GM19193 (cell line): ENCODE data around the gene EYA2.

Source experiments
- POLR2A ChIP-seq: IDR thresholded peaks from 4 replicates; pipeline ENCODE4 v1.6.1; 2011; ENCODE audit not compliant: insufficient read depth, insufficient read length; ENCODE audit errors: extremely low read depth

EYA2 gene

GRCh38 chr20:47020231-47020630, 125.6 kb downstream of the EYA2 start:
- TF ChIP-seq POLR2A: no peak

GRCh38 chr20:47021850-47022249, 127.2 kb downstream of the EYA2 start:
- TF ChIP-seq POLR2A: no peak

DNA sequence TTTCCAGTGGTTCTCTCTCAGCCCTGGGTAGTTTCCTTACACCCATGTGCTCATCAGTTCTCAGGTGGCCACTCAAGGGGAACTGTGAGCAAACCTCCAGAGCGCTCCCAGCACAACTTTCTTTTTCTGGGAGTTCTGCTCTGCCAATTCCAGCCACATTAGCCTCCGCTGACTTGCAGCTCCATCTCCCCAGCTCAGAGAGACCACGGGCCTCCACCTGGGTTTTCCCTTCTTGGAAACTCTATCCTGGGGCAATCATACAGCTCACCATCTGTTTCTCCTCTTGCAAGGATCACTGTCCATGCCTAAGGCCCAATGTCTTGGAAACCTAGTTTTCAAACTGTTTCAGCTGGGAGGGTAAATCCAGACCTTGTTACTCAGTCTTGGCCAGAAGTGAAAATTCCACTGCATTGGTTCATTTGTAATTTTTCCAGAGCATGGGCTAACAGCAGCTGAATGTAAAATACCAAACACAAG, 129.9 kb downstream of the EYA2 start:
- no peak for TF ChIP-seq POLR2A

DNA sequence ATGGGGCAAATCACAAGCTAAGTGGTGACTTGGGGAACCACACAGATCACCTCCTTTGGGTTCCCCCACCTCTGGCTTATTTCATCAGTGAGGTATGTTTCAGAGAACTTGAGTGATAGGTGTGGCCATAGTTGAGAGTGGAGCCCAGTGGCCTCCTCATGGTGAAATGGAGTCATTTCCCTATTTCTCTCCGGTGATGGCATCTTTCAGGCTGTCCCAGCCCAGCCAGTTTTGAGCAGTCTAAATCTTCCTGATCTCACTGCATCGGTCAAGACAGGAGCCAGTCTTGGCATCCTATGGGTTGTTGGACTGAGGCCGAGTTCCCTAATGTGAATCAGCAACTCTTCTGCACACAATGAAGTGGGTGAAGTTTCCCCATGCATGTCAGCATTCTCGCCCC, 132.4 kb downstream of the EYA2 start:
- no peak for TF ChIP-seq POLR2A

DNA sequence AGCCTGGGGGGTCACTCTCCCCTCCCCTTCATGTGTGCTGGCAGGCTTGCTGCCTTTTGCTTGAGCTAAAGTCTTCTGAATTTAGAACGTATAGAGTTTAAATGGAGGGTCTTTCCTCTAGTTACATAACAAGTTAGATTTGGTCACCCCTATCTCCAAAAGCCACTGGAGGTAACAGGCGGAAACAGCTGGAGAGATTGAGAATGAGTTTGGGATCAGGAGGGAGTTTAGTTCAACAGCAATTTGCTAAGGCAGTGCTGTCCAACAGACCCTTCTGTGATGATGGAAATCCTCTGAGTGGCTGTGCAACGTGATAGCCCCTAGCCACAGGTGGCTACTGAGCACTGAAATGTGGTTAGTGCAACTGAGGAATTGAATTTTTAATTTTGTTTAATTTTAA, 132.8 kb downstream of the EYA2 start:
- no peak for TF ChIP-seq POLR2A

GRCh38 chr20:47028487-47028886, 133.8 kb downstream of the EYA2 start:
- no peak for TF ChIP-seq POLR2A

GRCh38 chr20:47029845-47030244, 135.2 kb downstream of the EYA2 start:
- TF ChIP-seq POLR2A: no peak

GRCh38 chr20:47030271-47030810, 135.7 kb downstream of the EYA2 start:
- TF ChIP-seq POLR2A: no peak

DNA sequence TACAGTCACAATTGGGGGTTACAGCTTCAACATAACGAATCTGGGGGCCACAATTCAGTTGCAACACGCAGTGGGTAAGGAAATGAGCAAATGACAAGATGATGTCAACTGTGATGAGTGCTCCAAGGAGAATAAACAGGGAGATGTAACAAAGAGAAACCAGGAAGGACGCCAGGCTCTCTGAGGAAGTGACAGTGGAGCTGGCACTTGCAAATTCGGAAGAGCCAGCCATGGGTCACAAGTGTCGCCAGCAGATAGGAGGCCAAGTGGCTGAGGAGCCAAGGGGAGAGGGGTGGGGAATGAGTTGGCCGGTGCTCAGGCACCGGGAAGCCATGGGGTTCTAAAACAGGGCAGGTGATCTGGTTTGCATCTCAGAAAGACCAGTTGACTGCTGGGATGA, 136.4 kb downstream of the EYA2 start:
- TF ChIP-seq POLR2A: no peak

DNA sequence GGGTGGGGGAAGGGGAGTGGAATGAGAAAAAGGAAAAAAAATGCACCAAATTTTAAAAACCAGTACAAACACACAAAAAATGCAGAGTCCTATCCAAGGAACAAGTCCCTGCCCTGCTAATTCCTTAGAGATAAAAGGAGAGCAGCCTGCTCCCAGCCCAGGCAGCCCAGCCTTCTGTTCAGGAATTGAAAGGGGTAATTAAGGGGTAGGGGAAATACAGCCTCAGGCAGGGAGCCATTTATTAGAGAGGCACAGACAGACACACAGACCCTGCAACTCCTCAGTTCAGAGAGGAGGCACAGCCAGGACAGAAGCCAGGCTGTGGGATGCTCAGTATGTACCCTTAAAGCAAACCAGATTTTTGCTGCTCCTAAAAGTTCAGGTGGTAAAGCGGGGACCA, 137.2 kb downstream of the EYA2 start:
- no peak for TF ChIP-seq POLR2A

DNA sequence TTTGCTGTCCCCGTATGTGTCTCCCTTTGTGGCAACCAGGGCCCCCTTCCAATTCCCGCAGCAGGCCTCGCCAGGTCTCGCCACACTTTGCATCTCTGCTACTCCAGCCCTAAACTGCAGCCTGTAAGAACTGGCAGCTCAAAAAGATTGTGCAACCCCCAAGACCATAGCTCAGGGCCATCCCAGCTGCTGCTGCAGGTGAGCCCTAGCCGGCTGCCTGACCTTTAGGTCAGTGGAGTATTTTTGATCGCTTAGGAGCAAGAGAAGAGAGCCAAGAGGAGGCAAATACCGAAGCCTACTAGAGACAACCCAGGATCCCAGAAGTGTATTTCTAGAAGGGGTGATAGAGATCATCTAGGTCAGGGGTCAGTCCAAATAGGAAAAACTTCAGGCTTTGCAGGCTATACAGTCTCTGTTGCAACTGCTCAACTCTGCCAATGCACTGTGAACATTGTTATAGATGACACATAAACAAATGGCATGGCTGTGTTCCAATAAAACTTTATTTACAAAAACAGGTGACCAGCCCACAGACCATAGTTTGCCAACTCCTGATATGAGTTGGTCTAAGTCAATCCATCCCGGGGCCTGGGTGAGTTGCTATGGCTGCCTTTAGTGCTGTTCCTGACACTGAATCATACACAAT, 138.4 kb downstream of the EYA2 start:
- no peak for TF ChIP-seq POLR2A

GRCh38 chr20:47033665-47034064, 139.0 kb downstream of the EYA2 start:
- no peak for TF ChIP-seq POLR2A

DNA sequence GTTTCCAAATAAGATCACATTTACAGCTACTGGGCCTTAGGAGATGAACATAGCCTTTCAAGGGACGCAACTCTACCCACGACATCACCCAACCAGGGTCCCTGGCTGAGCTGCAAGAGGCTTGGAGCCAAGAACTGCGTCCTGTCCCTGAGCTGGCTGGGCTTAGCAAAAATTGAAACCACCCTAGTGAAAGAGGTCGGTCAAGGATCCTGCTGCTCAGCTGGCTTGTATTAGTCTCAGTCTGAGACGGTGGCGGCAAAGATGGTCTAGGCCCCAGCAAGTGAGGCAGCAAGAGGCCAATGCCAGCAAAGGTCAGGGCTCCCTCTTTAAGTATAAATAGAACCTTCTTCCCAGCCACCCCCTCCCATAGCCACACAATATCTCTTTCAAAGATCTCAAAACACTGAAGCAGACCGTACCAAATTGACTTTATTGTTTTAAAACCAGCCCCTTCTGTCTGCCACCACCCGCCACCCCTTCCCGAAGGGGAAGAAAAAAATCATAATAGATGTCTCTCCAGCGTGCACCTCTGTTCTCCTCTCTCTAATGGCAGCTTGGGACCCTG, 140.5 kb downstream of the EYA2 start:
- TF ChIP-seq POLR2A: no peak

DNA sequence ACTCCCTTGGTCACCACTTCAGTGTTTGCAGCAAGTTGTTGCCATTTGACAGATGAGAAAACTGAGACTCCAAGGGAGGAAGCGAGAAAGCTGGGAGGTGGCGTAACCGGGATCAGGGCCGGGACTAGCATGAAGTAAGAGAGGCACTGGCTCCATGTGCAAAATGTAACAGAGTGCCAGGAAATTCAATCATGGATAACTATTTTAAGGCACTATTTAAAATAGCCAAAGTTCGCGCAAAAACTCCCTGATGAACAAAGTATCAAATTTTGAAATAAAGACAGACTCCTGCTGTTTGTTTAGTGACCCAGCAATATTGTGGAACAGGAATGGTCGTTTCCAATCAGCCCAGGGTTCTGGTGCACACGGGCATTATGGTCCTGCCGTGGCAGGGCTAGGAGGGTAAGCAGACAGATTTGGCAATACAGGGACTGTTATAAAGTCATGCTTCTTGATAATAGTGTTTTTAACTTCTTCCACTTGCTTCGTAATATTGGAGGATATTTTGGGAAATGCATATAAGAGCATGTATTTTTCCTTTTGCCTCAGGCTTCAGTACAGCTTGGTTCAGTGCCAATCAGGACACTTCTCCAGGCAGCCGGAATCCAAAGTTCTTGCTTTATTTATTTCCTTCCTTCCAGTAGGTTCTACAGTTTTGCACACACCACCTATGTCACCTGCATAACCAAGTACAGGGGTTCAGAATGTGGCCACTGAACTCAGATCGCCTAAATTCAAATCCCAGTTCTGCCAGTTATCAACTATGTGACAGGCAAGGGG, 141.6 kb downstream of the EYA2 start:
- no peak for TF ChIP-seq POLR2A
